Brain microvascular endothelial cell (primary cell): Measurements from ENCODE around the gene SIAH1.
"Not testable (repeated sequence)": the region's sequence is repeated elsewhere in the genome, so short reads cannot be mapped to it uniquely, and the experiment has no call there.

Source experiments
- DNase-seq: peaks from one replicate; pipeline ENCODE4 v3.0.0-alpha.2; 2020
- H3K27ac ChIP-seq: fragments of 250-450 bp; sonication (Bioruptor Pico); 2 replicates; pipeline ENCODE4 v1.5.1; 2020; ENCODE audit warnings: mild to moderate bottlenecking, moderate library complexity
- H3K27me3 ChIP-seq: fragments of 250-450 bp; sonication (Bioruptor Pico); replicated peaks from 2 replicates; pipeline ENCODE4 v1.5.1; 2020; ENCODE audit warnings: mild to moderate bottlenecking
- H3K36me3 ChIP-seq: fragments of 250-450 bp; sonication (Bioruptor Pico); replicated peaks from 2 replicates; pipeline ENCODE4 v1.5.1; 2020; ENCODE audit warnings: mild to moderate bottlenecking
- H3K4me3 ChIP-seq: 2 replicates; pipeline ENCODE4 v1.5.1; 2011; ENCODE audit warnings: low read depth, mild to moderate bottlenecking, control low read depth, low read length, moderate library complexity
- CTCF ChIP-seq: IDR thresholded peaks from 2 replicates; pipeline ENCODE4 v1.5.1; 2011; ENCODE audit warnings: low read depth, mild to moderate bottlenecking, moderate library complexity, low read length, control low read depth, inconsistent platforms; ENCODE audit errors: missing control alignments
- in situ Hi-C: cut with HindIII; loops from 2 replicates; pipeline ENCODE4 v1.10.0; 2017; ENCODE audit warnings: low sequenced_read_pairs, low pct_ligation_motif_present

SIAH1 gene

GRCh38 chr16:48430890-48431289 is 45.7 kb upstream of the SIAH1 start:
- Histone ChIP-seq H3K36me3 (no peaks in the 10 kb centered on the region), H3K4me3 (no peak overlapping the region), H3K27me3 (no peaks in the 10 kb centered on the region), H3K27ac (no peak overlapping the region)
- no peak for DNase-seq
- in situ Hi-C loops = no loop called here
- TF ChIP-seq CTCF = no peak

DNA sequence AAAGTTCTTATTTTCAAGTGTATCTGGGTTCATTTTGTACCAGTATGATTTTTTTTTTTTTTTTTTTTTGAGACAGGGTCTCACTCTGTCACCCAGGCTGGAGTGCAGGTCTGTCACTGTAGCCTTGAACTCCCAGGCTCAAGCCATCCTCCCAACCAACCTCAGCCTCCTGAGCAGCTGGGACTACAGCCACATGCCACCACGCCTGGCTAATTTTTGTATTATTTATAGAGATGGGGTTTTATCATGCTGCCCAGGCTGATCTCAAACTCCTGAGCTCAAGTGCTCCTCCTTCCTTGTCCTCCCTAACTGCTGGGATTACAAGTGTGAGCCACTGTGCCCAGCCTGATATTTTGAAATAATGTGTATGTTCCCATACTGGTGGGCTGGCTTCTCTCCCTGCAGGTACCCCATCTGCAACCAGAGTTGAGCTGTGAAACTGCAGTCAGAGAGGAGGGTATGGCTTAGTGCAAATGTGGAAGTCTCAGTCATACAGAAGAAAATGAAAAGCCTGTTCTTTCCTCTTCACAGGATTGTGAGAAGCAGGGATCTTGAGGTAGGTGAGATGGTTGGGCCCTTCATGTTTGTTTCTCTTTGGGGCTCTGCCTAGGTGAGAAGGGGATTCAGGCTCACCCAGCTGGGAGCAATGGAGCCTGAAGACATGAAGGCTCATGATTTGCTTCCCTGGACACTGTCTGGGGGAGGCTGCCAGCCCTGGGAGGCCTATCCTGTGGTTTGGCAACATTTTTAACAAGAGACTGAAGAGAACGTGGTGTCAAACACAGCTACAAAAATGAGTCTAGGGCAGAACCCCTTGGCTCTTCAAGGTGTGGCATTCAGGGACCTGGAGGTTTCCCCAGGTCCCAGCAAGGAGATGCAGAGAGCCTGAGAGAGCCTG is 41.3 kb upstream of the SIAH1 start:
- in situ Hi-C loops = no loop called here
- Histone ChIP-seq H3K36me3 (no peaks in the 10 kb centered on the region), H3K27me3 (no peaks in the 10 kb centered on the region), H3K4me3 (no peak overlapping the region), H3K27ac (no peak overlapping the region)
- no peak for DNase-seq
- TF ChIP-seq CTCF = no peak

DNA sequence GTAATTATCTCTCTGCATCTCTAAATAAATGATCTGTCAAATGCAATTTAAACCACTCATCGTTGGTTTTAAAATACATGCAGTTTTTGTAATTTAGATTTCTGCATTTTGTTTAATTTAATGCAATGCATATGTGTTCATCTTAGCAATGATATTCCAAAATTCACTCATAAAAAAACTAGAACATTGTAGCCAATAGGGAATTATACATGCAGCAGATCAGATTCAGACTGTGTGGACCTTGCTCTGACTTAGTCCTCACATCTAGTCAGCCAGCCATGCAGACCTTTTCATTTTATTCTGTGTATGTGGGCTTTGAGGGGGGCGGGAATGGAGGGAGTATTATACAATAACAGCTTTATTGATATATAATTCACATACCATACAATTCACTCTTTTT is 37.3 kb upstream of the SIAH1 start:
- in situ Hi-C loops = no loop called here
- DNase-seq = no peak

DNA sequence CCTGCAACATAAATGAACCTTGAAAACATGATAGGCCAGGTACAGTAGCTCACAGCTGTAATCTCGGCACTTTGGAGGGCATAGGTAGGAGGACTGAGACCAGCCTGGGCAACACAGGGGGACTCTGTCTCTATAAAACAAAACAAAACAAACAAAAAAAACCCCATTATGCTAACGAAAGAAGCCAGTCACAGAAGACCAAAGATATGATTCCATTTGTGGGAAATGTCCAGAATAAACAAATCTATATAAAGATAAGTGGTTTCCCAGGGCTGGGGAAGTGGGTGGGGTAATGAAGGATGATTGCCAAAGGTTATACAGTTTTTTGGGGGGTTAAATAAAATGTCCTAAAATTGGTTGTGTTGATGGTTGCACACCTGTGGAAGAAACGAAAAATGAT is 36.5 kb upstream of the SIAH1 start:
- H3K4me3 ChIP-seq = no peak overlapping the region
- H3K27ac ChIP-seq = peak overlapping the region; percentile 62
- DNase-seq = peak; percentile 28
- no peaks in the 10 kb centered on the region for H3K36me3 ChIP-seq
- in situ Hi-C loops = no loop called here
- TF ChIP-seq CTCF = no peak
- no peaks in the 10 kb centered on the region for H3K27me3 ChIP-seq

More for the DNA sequence above, 37.3 kb upstream of the SIAH1 start:
- Histone ChIP-seq H3K4me3 (no peak overlapping the region), H3K27ac (no peak overlapping the region), H3K27me3 (no peaks in the 10 kb centered on the region), H3K36me3 (no peaks in the 10 kb centered on the region)
- TF ChIP-seq CTCF = no peak

DNA sequence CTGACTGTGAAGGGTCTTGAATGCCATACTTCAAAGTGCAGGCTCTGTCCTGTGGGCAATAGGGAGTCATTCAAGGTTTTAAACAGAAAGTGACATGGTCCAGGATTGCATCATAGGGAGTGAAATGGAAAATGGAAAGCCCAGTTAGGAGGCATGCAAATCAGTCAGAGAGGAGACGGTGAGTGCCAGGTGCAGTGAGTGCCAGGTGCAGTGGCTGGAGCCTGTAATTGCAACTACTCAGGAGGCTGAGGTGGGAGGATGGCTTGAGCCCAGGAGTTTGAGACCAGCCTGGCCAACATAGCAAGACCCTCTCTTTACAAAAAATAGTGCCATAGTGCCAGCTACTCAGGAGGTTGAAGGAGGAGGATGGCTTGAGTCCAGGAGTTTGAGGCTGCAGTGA is 35.2 kb upstream of the SIAH1 start:
- Histone ChIP-seq H3K27me3 (no peaks in the 10 kb centered on the region), H3K36me3 (no peaks in the 10 kb centered on the region), H3K4me3 (no peak overlapping the region), H3K27ac (no peak overlapping the region)
- no peak for TF ChIP-seq CTCF
- DNase-seq = no peak
- in situ Hi-C loops = no loop called here

DNA sequence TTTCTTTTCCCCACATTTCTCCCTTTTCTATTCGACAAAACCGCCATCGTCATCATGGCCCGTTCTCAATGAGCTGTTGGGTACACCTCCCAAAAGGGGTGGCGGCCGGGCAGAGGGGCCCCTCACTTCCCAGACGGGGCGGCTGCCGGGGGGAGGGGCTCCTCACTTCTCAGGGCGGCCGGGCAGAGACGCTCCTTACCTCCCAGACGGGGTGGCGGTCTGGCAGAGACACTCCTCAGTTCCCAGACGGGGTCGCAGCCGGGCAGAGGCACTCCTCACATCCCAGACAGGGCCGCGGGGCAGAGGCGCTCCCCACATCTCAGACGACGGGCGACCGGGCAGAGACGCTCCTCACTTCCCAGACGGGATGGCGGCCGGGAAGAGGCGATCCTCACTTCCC is 31.4 kb upstream of the SIAH1 start:
- H3K4me3 ChIP-seq, H3K27me3 ChIP-seq, DNase-seq, in situ Hi-C loops, H3K27ac ChIP-seq, H3K36me3 ChIP-seq: not testable (repeated sequence)
